Measurements from ENCODE around the gene CCNDBP1. TPM values are rescaled to one million over a fixed set of nuclear protein-coding genes. Genes with fewer than 3 reads are reported as not detected.

Gene CCNDBP1
- total and polyA plus RNA-seq, 7 experiments from 2014 or later = 72.3 to 163 (median 105) TPM

GRCh38 chr15:43208052-43209002 lies 23.1 kb downstream of the CCNDBP1 start:
- DNase-seq (no peak), ATAC-seq (no peak)
- no peaks in the 10 kb centered on the region for H3K36me3 ChIP-seq (ENCODE audit: control insufficient read depth in 2 of 3, insufficient read depth in 3 of 3, low read length in 3 of 3)
- no peaks in the 10 kb centered on the region for H3K27me3 ChIP-seq (ENCODE audit: control insufficient read depth in 2 of 2, insufficient read depth in 2 of 2, low read length in 2 of 2)
- Mint-ChIP-seq H3K36me3 (no peaks in the 10 kb centered on the region), H3K4me1 (peaks cover 0 to 8% (median 4%) of the 10 kb centered on the region in 7 donors), H3K27ac (peak overlapping the region in 1 of 9 donors; percentile 38), H3K27me3 (peaks cover 11 to 33% (median 23%) of the 10 kb centered on the region in 5 donors), H3K4me3 (no peak overlapping the region), H3K9me3 (no peaks in the 10 kb centered on the region)
- no peak overlapping the region for H3K4me3 ChIP-seq (ENCODE audit: low read length)
- H3K27ac ChIP-seq (ENCODE audit: low read depth, low read length) = no peak overlapping the region
- ChIA-PET CTCF (no interaction called here), POLR2A (no interaction called here)
- intact Hi-C loops (cut with micrococcal nuclease) = no loop called here
- H3K9me3 ChIP-seq (ENCODE audit: control insufficient read depth in 2 of 3, low read length in 3 of 3) = no peaks in the 10 kb centered on the region
- H3K4me1 ChIP-seq (ENCODE audit: control insufficient read depth in 2 of 2, insufficient read depth in 2 of 2, low read length in 2 of 2) = no peaks in the 10 kb centered on the region

GRCh38 chr15:43209059-43209824 lies 24.0 kb downstream of the CCNDBP1 start:
- Mint-ChIP-seq H3K4me3 (no peak overlapping the region), H3K27me3 (peaks cover 11 to 33% (median 23%) of the 10 kb centered on the region in 5 donors), H3K36me3 (no peaks in the 10 kb centered on the region), H3K9me3 (peaks cover 0 to under 1% (median 0%) of the 10 kb centered on the region in 11 donors), H3K4me1 (peaks cover 0 to 5% (median 3%) of the 10 kb centered on the region in 7 donors), H3K27ac (peak overlapping the region in 1 of 9 donors; percentile 38)
- DNase-seq (no peak), ATAC-seq (no peak)
- intact Hi-C loops (cut with micrococcal nuclease) = no loop called here
- H3K4me1 ChIP-seq (ENCODE audit: control insufficient read depth in 2 of 2, insufficient read depth in 2 of 2, low read length in 2 of 2) = no peaks in the 10 kb centered on the region
- H3K9me3 ChIP-seq (ENCODE audit: control insufficient read depth in 2 of 3, low read length in 3 of 3) = no peaks in the 10 kb centered on the region
- ChIA-PET POLR2A (no interaction called here), CTCF (no interaction called here)
- no peaks in the 10 kb centered on the region for H3K27me3 ChIP-seq (ENCODE audit: control insufficient read depth in 2 of 2, insufficient read depth in 2 of 2, low read length in 2 of 2)
- H3K4me3 ChIP-seq (ENCODE audit: low read length) = no peak overlapping the region
- no peaks in the 10 kb centered on the region for H3K36me3 ChIP-seq (ENCODE audit: control insufficient read depth in 2 of 3, insufficient read depth in 3 of 3, low read length in 3 of 3)
- no peak overlapping the region for H3K27ac ChIP-seq (ENCODE audit: low read depth, low read length)

GRCh38 chr15:43210172-43210745 lies 25.1 kb downstream of the CCNDBP1 start:
- Histone ChIP-seq H3K4me3 (ENCODE audit: low read length) (no peak overlapping the region), H3K36me3 (ENCODE audit: control insufficient read depth in 2 of 3, insufficient read depth in 3 of 3, low read length in 3 of 3) (no peaks in the 10 kb centered on the region), H3K4me1 (ENCODE audit: control insufficient read depth in 2 of 2, insufficient read depth in 2 of 2, low read length in 2 of 2) (no peaks in the 10 kb centered on the region), H3K27ac (ENCODE audit: low read depth, low read length) (no peak overlapping the region), H3K9me3 (ENCODE audit: control insufficient read depth in 2 of 3, low read length in 3 of 3) (no peaks in the 10 kb centered on the region), H3K27me3 (ENCODE audit: control insufficient read depth in 2 of 2, insufficient read depth in 2 of 2, low read length in 2 of 2) (no peaks in the 10 kb centered on the region)
- ChIA-PET CTCF (interaction anchor here (1.1 kb wide), 1 partner anchor 15 kb away, joined by 8 read pairs; no protein-coding TSS in a partner anchor), POLR2A (no interaction called here)
- H3K36me3 Mint-ChIP-seq = no peaks in the 10 kb centered on the region
- DNase-seq (no peak), ATAC-seq (no peak)
- H3K4me3 Mint-ChIP-seq = no peak overlapping the region
- peaks cover 0 to 1% (median 0%) of the 10 kb centered on the region in 7 donors for H3K4me1 Mint-ChIP-seq
- intact Hi-C loops (cut with micrococcal nuclease) = no loop called here
- H3K27me3 Mint-ChIP-seq = peaks cover 11 to 33% (median 23%) of the 10 kb centered on the region in 5 donors
- H3K9me3 Mint-ChIP-seq = peaks cover 0 to 1% (median 0%) of the 10 kb centered on the region in 11 donors
- no peak overlapping the region for H3K27ac Mint-ChIP-seq

GRCh38 chr15:43210807-43211206 lies 25.6 kb downstream of the CCNDBP1 start:
- ATAC-seq (no peak), DNase-seq (no peak)
- Mint-ChIP-seq H3K4me1 (peaks cover 0 to 1% (median 0%) of the 10 kb centered on the region in 7 donors), H3K4me3 (no peak overlapping the region), H3K36me3 (no peaks in the 10 kb centered on the region), H3K27me3 (peaks cover 11 to 33% (median 23%) of the 10 kb centered on the region in 5 donors), H3K27ac (no peak overlapping the region), H3K9me3 (peaks cover 0 to 1% (median 0%) of the 10 kb centered on the region in 11 donors)
- POLR2A ChIA-PET = no interaction called here
- intact Hi-C loops (cut with micrococcal nuclease) = no loop called here
- no peaks in the 10 kb centered on the region for H3K9me3 ChIP-seq (ENCODE audit: control insufficient read depth in 2 of 3, low read length in 3 of 3)
- H3K4me3 ChIP-seq (ENCODE audit: low read length) = no peak overlapping the region
- no peaks in the 10 kb centered on the region for H3K27me3 ChIP-seq (ENCODE audit: control insufficient read depth in 2 of 2, insufficient read depth in 2 of 2, low read length in 2 of 2)
- H3K27ac ChIP-seq (ENCODE audit: low read depth, low read length) = no peak overlapping the region
- H3K36me3 ChIP-seq (ENCODE audit: control insufficient read depth in 2 of 3, insufficient read depth in 3 of 3, low read length in 3 of 3) = no peaks in the 10 kb centered on the region
- H3K4me1 ChIP-seq (ENCODE audit: control insufficient read depth in 2 of 2, insufficient read depth in 2 of 2, low read length in 2 of 2) = no peaks in the 10 kb centered on the region
- CTCF ChIA-PET = interaction anchor here (1.1 kb wide), 1 partner anchor 15 kb away, joined by 8 read pairs; no protein-coding TSS in a partner anchor

GRCh38 chr15:43211224-43211735 lies 26.1 kb downstream of the CCNDBP1 start:
- ChIA-PET CTCF (interaction anchor here (1.1 kb wide), 1 partner anchor 14 kb away, joined by 8 read pairs; no protein-coding TSS in a partner anchor), POLR2A (no interaction called here)
- H3K36me3 ChIP-seq (ENCODE audit: control insufficient read depth in 2 of 3, insufficient read depth in 3 of 3, low read length in 3 of 3) = no peaks in the 10 kb centered on the region
- no peak for ATAC-seq
- no peak overlapping the region for H3K4me3 ChIP-seq (ENCODE audit: low read length)
- Mint-ChIP-seq H3K4me1 (peaks cover 0 to 1% (median 0%) of the 10 kb centered on the region in 7 donors), H3K36me3 (no peaks in the 10 kb centered on the region), H3K9me3 (peaks cover 0 to 1% (median 0%) of the 10 kb centered on the region in 11 donors), H3K27ac (no peak overlapping the region), H3K4me3 (no peak overlapping the region), H3K27me3 (peaks cover 11 to 33% (median 23%) of the 10 kb centered on the region in 5 donors)
- intact Hi-C loops (cut with micrococcal nuclease) = no loop called here
- no peak for DNase-seq
- no peaks in the 10 kb centered on the region for H3K4me1 ChIP-seq (ENCODE audit: control insufficient read depth in 2 of 2, insufficient read depth in 2 of 2, low read length in 2 of 2)
- no peaks in the 10 kb centered on the region for H3K9me3 ChIP-seq (ENCODE audit: control insufficient read depth in 2 of 3, low read length in 3 of 3)
- no peak overlapping the region for H3K27ac ChIP-seq (ENCODE audit: low read depth, low read length)
- no peaks in the 10 kb centered on the region for H3K27me3 ChIP-seq (ENCODE audit: control insufficient read depth in 2 of 2, insufficient read depth in 2 of 2, low read length in 2 of 2)

GRCh38 chr15:43212299-43212698 lies 27.1 kb downstream of the CCNDBP1 start:
- Mint-ChIP-seq H3K27ac (no peak overlapping the region), H3K4me1 (peaks cover 0 to 1% (median 0%) of the 10 kb centered on the region in 7 donors), H3K9me3 (peaks cover 0 to 1% (median 0%) of the 10 kb centered on the region in 11 donors), H3K36me3 (no peaks in the 10 kb centered on the region), H3K4me3 (no peak overlapping the region), H3K27me3 (peaks cover 14 to 33% (median 23%) of the 10 kb centered on the region in 5 donors)
- Histone ChIP-seq H3K4me3 (ENCODE audit: low read length) (no peak overlapping the region), H3K27me3 (ENCODE audit: control insufficient read depth in 2 of 2, insufficient read depth in 2 of 2, low read length in 2 of 2) (no peaks in the 10 kb centered on the region), H3K9me3 (ENCODE audit: control insufficient read depth in 2 of 3, low read length in 3 of 3) (no peaks in the 10 kb centered on the region), H3K36me3 (ENCODE audit: control insufficient read depth in 2 of 3, insufficient read depth in 3 of 3, low read length in 3 of 3) (no peaks in the 10 kb centered on the region), H3K4me1 (ENCODE audit: control insufficient read depth in 2 of 2, insufficient read depth in 2 of 2, low read length in 2 of 2) (no peaks in the 10 kb centered on the region), H3K27ac (ENCODE audit: low read depth, low read length) (no peak overlapping the region)
- no peak for ATAC-seq
- DNase-seq = no peak
- POLR2A ChIA-PET = no interaction called here
- intact Hi-C loops (cut with micrococcal nuclease) = no loop called here
- CTCF ChIA-PET = no interaction called here

Data from naive thymus-derived CD4-positive, alpha-beta T cell (primary cell).